ENCODE data around the gene FEN1. TPM values are rescaled to one million over a fixed set of nuclear protein-coding genes. Genes with fewer than 3 reads are reported as not detected.

The FEN1 gene
- total RNA-seq, 1 donor from 2014 or later: 7.7 TPM

GRCh38 chr11:61841636-61842527 is 49.2 kb downstream of the FEN1 start:
- DNase-seq (ENCODE audit: low spot score): no peak

GRCh38 chr11:61842528-61842820 is 49.8 kb downstream of the FEN1 start:
- DNase-seq (ENCODE audit: low spot score): no peak

DNA sequence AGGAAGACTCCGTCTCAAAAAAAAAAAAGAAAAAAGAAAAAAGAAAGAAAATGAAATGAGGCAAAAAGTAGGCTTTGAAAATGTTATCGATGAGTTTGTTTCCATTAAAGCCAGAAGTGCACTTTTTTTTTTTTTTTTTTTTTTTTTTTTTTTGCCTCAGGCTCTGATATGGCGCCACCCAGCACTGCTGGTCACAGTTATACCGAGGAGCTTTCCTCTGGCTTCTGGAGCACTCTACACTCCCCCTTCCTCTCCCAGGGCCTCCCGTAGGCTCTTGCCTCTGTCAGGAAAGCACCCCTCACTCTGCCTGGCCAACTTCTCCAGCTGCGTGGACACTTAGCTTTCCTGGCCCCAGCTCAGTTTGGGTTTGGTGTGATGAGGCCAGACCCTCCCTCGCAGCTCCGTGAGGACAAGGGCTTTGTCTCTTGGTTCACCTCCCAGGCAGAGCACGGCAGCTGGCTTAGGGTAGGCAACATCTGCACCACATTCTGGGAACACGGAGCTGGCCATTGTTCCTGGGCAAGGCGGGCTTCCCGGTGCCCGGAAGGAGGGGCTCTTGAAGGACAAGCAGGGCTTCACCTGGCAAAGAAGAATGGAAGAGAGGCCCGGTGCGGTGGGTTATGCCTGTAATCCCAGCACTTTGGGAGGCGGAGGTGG is 52.3 kb downstream of the FEN1 start:
- no peak for DNase-seq (ENCODE audit: low spot score)

DNA sequence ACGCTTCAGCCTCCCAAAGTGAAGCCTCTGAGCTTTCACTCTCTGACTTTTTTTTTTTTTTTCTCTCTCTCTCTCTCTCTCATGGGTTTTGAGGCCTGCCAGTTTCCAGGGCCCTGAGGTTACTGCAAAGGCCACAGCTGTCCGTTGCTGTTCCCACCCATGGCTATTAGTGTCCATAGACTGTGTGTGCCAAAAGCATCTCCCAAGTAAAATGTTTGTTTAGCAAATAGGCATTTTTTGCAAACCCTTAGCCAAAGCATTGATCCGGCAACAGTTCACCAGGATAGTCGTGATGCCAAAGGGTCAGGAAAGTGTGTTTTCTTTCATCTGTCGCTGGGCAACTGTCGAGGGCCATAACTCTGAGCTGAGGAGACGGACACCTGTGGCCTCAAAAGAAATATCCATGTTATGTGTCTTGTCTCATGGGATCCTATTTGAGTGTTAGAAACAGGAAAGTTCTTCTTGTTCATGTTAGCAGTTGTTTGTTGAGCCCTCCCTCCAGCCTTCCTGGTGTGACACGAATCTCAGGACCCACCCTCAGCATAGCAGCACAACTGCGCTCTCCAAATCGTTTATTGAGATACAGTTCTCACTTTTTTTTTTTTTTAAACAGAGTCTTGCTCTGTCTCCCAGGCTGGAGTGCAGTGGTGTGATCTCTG is 53.8 kb downstream of the FEN1 start:
- no peak for DNase-seq (ENCODE audit: low spot score)

Other genes with a start within 250 kb of the FEN1 start
- gene SYT7, start 211.8 kb upstream of the FEN1 start, total RNA-seq: 1.5 TPM
- gene DAGLA, start 112.5 kb upstream of the FEN1 start, total RNA-seq: 10.6 TPM
- 320 TPM for gene MYRF, start 40.3 kb upstream of the FEN1 start, total RNA-seq
- gene TMEM258, start 312 bp upstream of the FEN1 start, total RNA-seq: 116 TPM
- gene FADS1, start 24.1 kb downstream of the FEN1 start, total RNA-seq: 23.4 TPM
- 34.5 TPM for gene FADS2, start 35.4 kb downstream of the FEN1 start, total RNA-seq
- gene FADS3, start 98.6 kb downstream of the FEN1 start, total RNA-seq: 22.6 TPM
- 12.1 TPM for gene RAB3IL1, start 124.7 kb downstream of the FEN1 start, total RNA-seq
- gene BEST1, start 157.4 kb downstream of the FEN1 start, total RNA-seq: 2.8 TPM
- 2,359 TPM for gene FTH1, start 174.7 kb downstream of the FEN1 start, total RNA-seq

Measured in mucosa of gallbladder (tissue), 1 donor.